ENCODE results near the gene RNF4. TPM values are rescaled to one million over a fixed set of nuclear protein-coding genes. Genes with fewer than 3 reads are reported as not detected.

RNF4 gene
- total RNA-seq, 1 experiment from 2014 or later = 92.0 TPM

DNA sequence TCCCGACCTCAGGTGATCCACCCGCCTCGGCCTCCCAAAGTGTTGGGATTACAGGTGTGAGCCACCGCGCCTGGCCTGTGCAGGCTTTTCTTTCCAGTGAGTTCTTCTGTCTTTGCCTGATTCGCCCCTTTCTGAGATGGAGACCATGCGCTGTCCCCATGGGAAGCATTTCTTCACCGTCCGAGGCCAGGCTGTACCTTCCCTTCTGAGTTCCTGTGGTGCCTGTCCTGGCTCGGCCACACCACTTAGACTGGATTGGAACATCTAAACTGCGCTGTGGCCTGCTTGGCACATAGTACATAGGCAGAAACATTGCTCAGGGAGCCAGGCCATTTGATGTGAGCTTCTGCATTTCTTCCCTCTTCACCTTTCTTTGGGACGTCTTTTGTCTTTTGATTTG is 91.3 kb downstream of the RNF4 start:
- no peak overlapping the region for H3K23ac ChIP-seq (ENCODE audit: insufficient read length, low read depth, low read length)
- no peaks in the 10 kb centered on the region for H3K27me3 Mint-ChIP-seq (ENCODE audit: low read depth)
- H3K27me3 ChIP-seq (ENCODE audit: insufficient read depth, low read length) = no peaks in the 10 kb centered on the region
- no peak overlapping the region for H2BK12ac ChIP-seq (ENCODE audit: insufficient read length, low read depth, low read length)
- H2AFZ ChIP-seq (ENCODE audit: low read length) = no peak overlapping the region
- peaks cover 48% of the 10 kb centered on the region; the same call in 1 of the 2 replicates for H3K79me2 ChIP-seq (ENCODE audit: insufficient read depth, low read length)
- H3K9ac ChIP-seq (ENCODE audit: extremely low read depth, insufficient read length, low read length) = no peak overlapping the region
- no peak for DNase-seq
- no peak overlapping the region; the same call in 1 of the 2 replicates for H3K14ac ChIP-seq (ENCODE audit: insufficient read depth, low read length)
- no peak overlapping the region for H3K4me2 ChIP-seq (ENCODE audit: insufficient read depth, insufficient read length, low read length)
- H3K4ac ChIP-seq (ENCODE audit: low read depth, low read length) = no peak overlapping the region
- H3K27ac Mint-ChIP-seq = peak overlapping the region in 2 of 3 experiments; percentile 44 to 45; a peak in 2 of 7 replicates
- peaks cover 20 to 24% of the 10 kb centered on the region in 2 experiments for H3K4me1 Mint-ChIP-seq
- H3K9me3 ChIP-seq (ENCODE audit: control insufficient read depth, low read depth, low read length) = no peaks in the 10 kb centered on the region
- no peak overlapping the region for H3T11ph ChIP-seq (ENCODE audit: low read length)
- H3K27ac ChIP-seq (ENCODE audit: insufficient read length, low read depth, low read length) = no peak overlapping the region
- no peak overlapping the region for H2BK15ac ChIP-seq (ENCODE audit: low read depth, low read length)
- peaks cover 2 to 17% (median 10%) of the 10 kb centered on the region in 3 experiments; a peak in 4 of 7 replicates for H3K36me3 Mint-ChIP-seq (ENCODE audit: insufficient read depth in 1 of 3, low read depth in 3 of 3)
- WGBS (ENCODE audit: extremely low coverage, insufficient read length, low lambda C conversion rate) = no CpG with 5 or more reads among the region's 12 CpGs
- TF ChIP-seq CTCF (conservative IDR thresholded peaks at IDR 0.05) = no peak
- H4K91ac ChIP-seq (ENCODE audit: insufficient read length, low read depth, low read length) = no peak overlapping the region
- no peak overlapping the region for H4K8ac ChIP-seq (replicated peaks; ENCODE audit: insufficient read length, low read depth, low read length)
- no peak overlapping the region for H2BK120ac ChIP-seq (ENCODE audit: low read depth, low read length, poor library complexity, severe bottlenecking)
- no peak overlapping the region for H4K5ac ChIP-seq (ENCODE audit: insufficient read length, low read depth, low read length)
- H3K79me1 ChIP-seq (ENCODE audit: insufficient read depth, low read depth, low read length, poor library complexity, severe bottlenecking) = peaks cover 10% of the 10 kb centered on the region
- H2BK5ac ChIP-seq (ENCODE audit: insufficient read length, low read length) = no peak overlapping the region
- no peaks in the 10 kb centered on the region for H3K23me2 ChIP-seq (ENCODE audit: insufficient read length, low read depth, low read length, poor library complexity, severe bottlenecking)
- no peak overlapping the region for H2BK20ac ChIP-seq (ENCODE audit: low read depth, low read length, poor library complexity, severe bottlenecking)
- H3K4me3 Mint-ChIP-seq = no peak overlapping the region
- no peak overlapping the region for H3K18ac ChIP-seq (ENCODE audit: insufficient read length, low read depth, low read length)
- H4K20me1 ChIP-seq (ENCODE audit: control insufficient read depth, insufficient read depth, insufficient read length) = no peaks in the 10 kb centered on the region
- H3K56ac ChIP-seq (ENCODE audit: insufficient read length, low read depth, low read length) = no peak overlapping the region
- H2AK5ac ChIP-seq (ENCODE audit: insufficient read length, low read length) = no peak overlapping the region
- H3K4me1 ChIP-seq (ENCODE audit: insufficient read depth, low read length) = no peaks in the 10 kb centered on the region
- H3K9me3 Mint-ChIP-seq = no peaks in the 10 kb centered on the region

Other genes with a start within 250 kb of the RNF4 start
- gene HAUS3, start 227.0 kb upstream of the RNF4 start, total RNA-seq (2021) = 18.0 and 19.1 TPM in 2 replicates
- 0.74 and 1.5 TPM in 2 replicates for gene POLN, start 227.0 kb upstream of the RNF4 start, total RNA-seq (2021)
- gene MXD4, start 207.0 kb upstream of the RNF4 start, total RNA-seq (2021) = 24.1 and 25.4 TPM in 2 replicates
- 0.98 and 1.2 TPM in 2 replicates for gene ZFYVE28, start 50.5 kb upstream of the RNF4 start, total RNA-seq (2021)
- gene CFAP99, start 50.2 kb upstream of the RNF4 start, total RNA-seq (2021) = 0.13 and 0.35 TPM in 2 replicates
- 35.9 and 36.9 TPM in 2 replicates for gene FAM193A, start 67.5 kb downstream of the RNF4 start, total RNA-seq (2021)